ENCODE measurements around the gene KCNJ6. TPM values are rescaled to one million over a fixed set of nuclear protein-coding genes. Genes with fewer than 3 reads are reported as not detected.

Gene KCNJ6
- total RNA-seq, 1 experiment from 2014 or later = 1.2 TPM

GRCh38 chr21:37796011-37796410, 120.2 kb downstream of the KCNJ6 start:
- H3K18ac ChIP-seq (ENCODE audit: insufficient read length, low read depth, low read length) = no peak overlapping the region
- H3K9me3 Mint-ChIP-seq = no peaks in the 10 kb centered on the region
- no peak overlapping the region for H2BK120ac ChIP-seq (ENCODE audit: low read depth, low read length, poor library complexity, severe bottlenecking)
- H3K9me3 ChIP-seq (ENCODE audit: control insufficient read depth, low read depth, low read length) = no peaks in the 10 kb centered on the region
- no peak overlapping the region for H2BK20ac ChIP-seq (ENCODE audit: low read depth, low read length, poor library complexity, severe bottlenecking)
- H4K5ac ChIP-seq (ENCODE audit: insufficient read length, low read depth, low read length) = no peak overlapping the region
- no peak overlapping the region for H3K23ac ChIP-seq (ENCODE audit: insufficient read length, low read depth, low read length)
- H2BK5ac ChIP-seq (ENCODE audit: insufficient read length, low read length) = no peak overlapping the region
- no peak overlapping the region for H2BK15ac ChIP-seq (ENCODE audit: low read depth, low read length)
- peaks cover 4 to 7% of the 10 kb centered on the region in 2 experiments for H3K4me1 Mint-ChIP-seq
- H4K8ac ChIP-seq (replicated peaks; ENCODE audit: insufficient read length, low read depth, low read length) = no peak overlapping the region
- no peak overlapping the region for H3K27ac Mint-ChIP-seq
- DNase-seq = no peak
- no peaks in the 10 kb centered on the region for H4K20me1 ChIP-seq (ENCODE audit: control insufficient read depth, insufficient read depth, insufficient read length)
- no peaks in the 10 kb centered on the region for H3K23me2 ChIP-seq (ENCODE audit: insufficient read length, low read depth, low read length, poor library complexity, severe bottlenecking)
- no peak overlapping the region for H3K4ac ChIP-seq (ENCODE audit: low read depth, low read length)
- no peaks in the 10 kb centered on the region; the same call in 1 of the 2 replicates for H3K27me3 Mint-ChIP-seq (ENCODE audit: low read depth)
- H3T11ph ChIP-seq (ENCODE audit: low read length) = no peak overlapping the region
- H3K14ac ChIP-seq (ENCODE audit: insufficient read depth, low read length) = no peak overlapping the region; the same call in 1 of the 2 replicates
- no peak overlapping the region for H3K9ac ChIP-seq (ENCODE audit: extremely low read depth, insufficient read length, low read length)
- no CpG with 5 or more reads among the region's 13 CpGs for WGBS (ENCODE audit: extremely low coverage, insufficient read length, low lambda C conversion rate)
- no peak overlapping the region for H3K27ac ChIP-seq (ENCODE audit: insufficient read length, low read depth, low read length)
- no peaks in the 10 kb centered on the region for H3K4me1 ChIP-seq (ENCODE audit: insufficient read depth, low read length)
- H3K79me2 ChIP-seq (ENCODE audit: insufficient read depth, low read length) = no peaks in the 10 kb centered on the region
- H4K91ac ChIP-seq (ENCODE audit: insufficient read length, low read depth, low read length) = no peak overlapping the region
- no peaks in the 10 kb centered on the region for H3K79me1 ChIP-seq (ENCODE audit: insufficient read depth, low read depth, low read length, poor library complexity, severe bottlenecking)
- no peak overlapping the region for H3K4me3 Mint-ChIP-seq
- no peaks in the 10 kb centered on the region for H3K36me3 Mint-ChIP-seq (ENCODE audit: insufficient read depth in 1 of 3, low read depth in 3 of 3)
- no peak overlapping the region for H3K56ac ChIP-seq (ENCODE audit: insufficient read length, low read depth, low read length)
- H2BK12ac ChIP-seq (ENCODE audit: insufficient read length, low read depth, low read length) = no peak overlapping the region
- no peak overlapping the region for H2AFZ ChIP-seq (ENCODE audit: low read length)
- no peak for TF ChIP-seq CTCF (conservative IDR thresholded peaks at IDR 0.05)
- no peak overlapping the region for H2AK5ac ChIP-seq (ENCODE audit: insufficient read length, low read length)
- no peak overlapping the region for H3K4me2 ChIP-seq (ENCODE audit: insufficient read depth, insufficient read length, low read length)
- no peaks in the 10 kb centered on the region for H3K27me3 ChIP-seq (ENCODE audit: insufficient read depth, low read length)

All from H9 (cell line).